Endothelial cell (in vitro differentiated cells): ENCODE data around the gene HCN4. TPM values are rescaled to one million over a fixed set of nuclear protein-coding genes. Genes with fewer than 3 reads are reported as not detected.

Experiments
- DNase-seq: peaks from one replicate; pipeline ENCODE4 v3.0.0; 2021; ENCODE audit warnings: low spot score
- H3K27ac Mint-ChIP-seq: one replicate; pipeline ENCODE4 v1.8.0; 2021; ENCODE audit warnings: mixed read lengths, inconsistent platforms; ENCODE audit not compliant: unreplicated experiment
- H3K27me3 Mint-ChIP-seq: one replicate; pipeline ENCODE4 v1.8.0; 2021; ENCODE audit warnings: mild to moderate bottlenecking, moderate library complexity, mixed read lengths, inconsistent platforms; ENCODE audit not compliant: unreplicated experiment
- H3K36me3 Mint-ChIP-seq: one replicate; pipeline ENCODE4 v1.8.0; 2021; ENCODE audit warnings: mild to moderate bottlenecking, low read depth, mixed read lengths, inconsistent platforms; ENCODE audit not compliant: unreplicated experiment
- H3K4me1 Mint-ChIP-seq: one replicate; pipeline ENCODE4 v1.8.0; 2021; ENCODE audit warnings: mild to moderate bottlenecking, mixed read lengths, inconsistent platforms; ENCODE audit not compliant: unreplicated experiment
- H3K4me3 Mint-ChIP-seq: one replicate; pipeline ENCODE4 v1.8.0; 2021; ENCODE audit warnings: mild to moderate bottlenecking, mixed read lengths, inconsistent platforms; ENCODE audit not compliant: unreplicated experiment
- H3K9me3 Mint-ChIP-seq: one replicate; pipeline ENCODE4 v1.8.0; 2021; ENCODE audit warnings: mixed read lengths, inconsistent platforms; ENCODE audit not compliant: unreplicated experiment
- total RNA-seq: library from RNA; stranded (reverse); fragmentation: NEBNext Ultra II Directional; extraction: Animal tissue kit (Norgen Biotek cat#: 25700); gene quantifications from one replicate; pipeline ENCODE4 v1.2.1, GENCODE V29; 2021; ENCODE audit not compliant: unreplicated experiment
- TF ChIP-seq, protein P1 (sequence below): fragments of 200-600 bp; sonication (generic); IDR thresholded peaks from one replicate; pipeline ENCODE4 v1.5.0; 2021; ENCODE audit warnings: antibody characterized with exemption; ENCODE audit not compliant: unreplicated experiment

HCN4 gene
- total RNA-seq, 1 donor from 2014 or later: 0.54 TPM

DNA sequence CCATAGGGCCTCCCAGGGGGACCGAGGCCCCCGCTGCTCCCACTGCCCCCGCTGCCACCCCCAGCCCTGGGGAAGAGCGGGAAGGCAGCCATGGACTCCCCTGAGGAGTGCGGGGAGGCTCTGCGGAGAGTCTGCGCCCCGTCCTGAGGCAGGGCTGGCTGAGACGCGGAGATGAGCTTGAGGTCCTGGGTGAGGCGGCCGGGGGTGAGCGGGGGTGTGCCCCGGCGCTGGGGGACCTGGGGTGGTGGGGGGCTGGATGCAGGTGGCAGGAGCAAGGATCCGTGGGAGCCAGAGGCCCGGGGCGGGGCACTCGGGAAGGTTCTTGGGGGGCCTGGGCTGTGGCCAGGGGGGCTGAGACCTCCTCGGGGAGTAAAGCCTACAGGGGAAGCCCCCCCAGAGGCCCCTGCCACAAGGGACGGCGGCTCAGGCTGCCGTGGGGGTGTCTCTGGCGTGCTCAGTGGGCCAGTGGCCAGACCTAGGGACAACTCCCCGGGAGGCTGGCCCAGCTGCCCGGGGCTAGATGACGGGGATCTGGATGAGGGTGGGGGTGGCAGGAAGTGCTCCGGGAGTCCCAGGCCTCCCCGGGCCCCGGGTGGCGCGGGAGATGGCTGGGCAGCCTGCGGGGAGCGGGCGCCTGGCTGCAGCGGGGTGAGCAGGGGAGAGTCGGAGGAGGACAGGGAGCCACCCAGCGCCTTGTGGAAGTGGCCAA lies 45.9 kb downstream of the HCN4 start:
- no peak overlapping the region for H3K27ac Mint-ChIP-seq
- H3K36me3 Mint-ChIP-seq: peaks cover 6% of the 10 kb centered on the region
- TF ChIP-seq, protein P1, sequence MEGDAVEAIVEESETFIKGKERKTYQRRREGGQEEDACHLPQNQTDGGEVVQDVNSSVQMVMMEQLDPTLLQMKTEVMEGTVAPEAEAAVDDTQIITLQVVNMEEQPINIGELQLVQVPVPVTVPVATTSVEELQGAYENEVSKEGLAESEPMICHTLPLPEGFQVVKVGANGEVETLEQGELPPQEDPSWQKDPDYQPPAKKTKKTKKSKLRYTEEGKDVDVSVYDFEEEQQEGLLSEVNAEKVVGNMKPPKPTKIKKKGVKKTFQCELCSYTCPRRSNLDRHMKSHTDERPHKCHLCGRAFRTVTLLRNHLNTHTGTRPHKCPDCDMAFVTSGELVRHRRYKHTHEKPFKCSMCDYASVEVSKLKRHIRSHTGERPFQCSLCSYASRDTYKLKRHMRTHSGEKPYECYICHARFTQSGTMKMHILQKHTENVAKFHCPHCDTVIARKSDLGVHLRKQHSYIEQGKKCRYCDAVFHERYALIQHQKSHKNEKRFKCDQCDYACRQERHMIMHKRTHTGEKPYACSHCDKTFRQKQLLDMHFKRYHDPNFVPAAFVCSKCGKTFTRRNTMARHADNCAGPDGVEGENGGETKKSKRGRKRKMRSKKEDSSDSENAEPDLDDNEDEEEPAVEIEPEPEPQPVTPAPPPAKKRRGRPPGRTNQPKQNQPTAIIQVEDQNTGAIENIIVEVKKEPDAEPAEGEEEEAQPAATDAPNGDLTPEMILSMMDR: no peak
- H3K27me3 Mint-ChIP-seq: peaks cover 4% of the 10 kb centered on the region
- H3K4me1 Mint-ChIP-seq: peaks cover 10% of the 10 kb centered on the region
- H3K9me3 Mint-ChIP-seq: no peaks in the 10 kb centered on the region
- H3K4me3 Mint-ChIP-seq: no peak overlapping the region
- DNase-seq: no peak

DNA sequence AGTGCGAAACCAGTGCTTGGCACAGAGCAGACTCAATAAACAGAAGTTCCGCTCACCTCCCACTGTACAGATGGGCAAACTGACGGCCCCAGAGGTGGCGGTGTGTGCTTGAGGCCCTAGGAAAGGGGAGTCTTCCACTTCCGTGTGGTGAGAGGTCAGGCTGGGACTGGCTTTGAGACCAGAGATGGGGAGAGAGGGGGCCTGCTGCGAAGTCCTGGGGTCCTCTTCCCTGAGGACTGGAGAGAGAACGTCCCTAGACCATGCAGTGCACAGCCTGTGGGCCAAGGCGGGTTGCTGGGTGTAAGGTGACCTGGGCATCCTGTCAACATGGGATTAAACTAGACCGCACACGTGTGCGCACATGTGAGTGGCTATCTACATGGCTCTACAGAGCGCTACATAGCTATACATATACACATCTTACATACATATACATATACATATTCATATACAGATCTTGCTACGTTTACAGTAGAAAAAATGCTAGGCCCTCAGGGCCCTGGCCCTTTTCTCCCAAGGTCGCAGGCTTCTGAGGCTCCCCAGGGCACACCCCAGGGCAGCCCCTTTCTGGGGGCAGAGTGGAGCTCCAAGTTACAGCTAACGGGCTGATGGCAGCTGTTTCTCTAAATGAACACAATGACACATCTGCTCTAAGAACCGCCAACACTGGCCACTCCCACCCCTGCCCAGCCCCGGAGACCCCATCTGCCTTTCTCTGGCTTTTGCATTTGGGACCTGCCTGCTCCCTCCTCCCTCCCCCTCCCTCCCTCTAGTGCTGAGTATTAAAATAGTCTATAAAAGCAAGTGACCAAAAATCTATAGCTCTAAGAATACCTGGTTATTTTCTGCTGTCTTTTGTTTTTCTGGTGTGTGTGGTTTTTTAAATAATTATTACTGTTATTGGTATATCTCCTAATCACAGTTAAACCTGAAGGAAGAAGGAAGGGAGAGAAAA lies 47.0 kb downstream of the HCN4 start:
- no peak for DNase-seq
- Mint-ChIP-seq H3K9me3 (no peaks in the 10 kb centered on the region), H3K4me3 (no peak overlapping the region)

DNA sequence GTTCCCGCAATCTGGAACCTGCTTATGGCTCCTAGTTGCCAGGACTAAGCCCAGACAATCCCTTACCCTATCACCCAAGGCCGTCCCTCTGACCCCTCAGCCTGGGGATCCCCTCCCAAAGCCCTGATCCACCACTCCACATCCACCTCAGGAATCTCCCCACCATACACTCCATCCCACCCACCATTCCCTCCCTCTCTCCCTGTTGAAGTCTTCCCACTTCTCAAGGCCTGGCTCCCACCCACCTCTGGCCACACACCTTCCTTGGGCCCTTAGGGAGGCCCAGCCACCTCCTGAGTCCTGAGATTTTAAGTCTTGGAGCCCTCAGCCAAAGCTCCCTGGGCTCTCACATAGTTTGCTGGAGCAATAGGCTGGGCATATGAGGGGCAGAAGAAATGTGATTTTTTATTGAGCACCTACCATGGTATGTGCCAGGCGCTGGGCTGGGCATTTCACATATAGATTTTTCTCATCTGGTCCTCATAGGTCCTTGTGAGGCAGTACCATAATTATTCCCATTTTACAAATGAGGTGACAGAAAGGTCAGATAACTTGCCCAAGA lies 48.1 kb downstream of the HCN4 start:
- Mint-ChIP-seq H3K36me3 (peaks cover 11% of the 10 kb centered on the region), H3K27me3 (peaks cover 7% of the 10 kb centered on the region), H3K9me3 (no peaks in the 10 kb centered on the region), H3K27ac (no peak overlapping the region), H3K4me3 (no peak overlapping the region), H3K4me1 (peaks cover 7% of the 10 kb centered on the region)
- TF ChIP-seq, protein P1: no peak
- no peak for DNase-seq

More for the DNA sequence above, 47.0 kb downstream of the HCN4 start:
- peaks cover 11% of the 10 kb centered on the region for H3K36me3 Mint-ChIP-seq
- peaks cover 14% of the 10 kb centered on the region for H3K4me1 Mint-ChIP-seq
- peaks cover 7% of the 10 kb centered on the region for H3K27me3 Mint-ChIP-seq
- TF ChIP-seq, protein P1: no peak
- no peak overlapping the region for H3K27ac Mint-ChIP-seq

DNA sequence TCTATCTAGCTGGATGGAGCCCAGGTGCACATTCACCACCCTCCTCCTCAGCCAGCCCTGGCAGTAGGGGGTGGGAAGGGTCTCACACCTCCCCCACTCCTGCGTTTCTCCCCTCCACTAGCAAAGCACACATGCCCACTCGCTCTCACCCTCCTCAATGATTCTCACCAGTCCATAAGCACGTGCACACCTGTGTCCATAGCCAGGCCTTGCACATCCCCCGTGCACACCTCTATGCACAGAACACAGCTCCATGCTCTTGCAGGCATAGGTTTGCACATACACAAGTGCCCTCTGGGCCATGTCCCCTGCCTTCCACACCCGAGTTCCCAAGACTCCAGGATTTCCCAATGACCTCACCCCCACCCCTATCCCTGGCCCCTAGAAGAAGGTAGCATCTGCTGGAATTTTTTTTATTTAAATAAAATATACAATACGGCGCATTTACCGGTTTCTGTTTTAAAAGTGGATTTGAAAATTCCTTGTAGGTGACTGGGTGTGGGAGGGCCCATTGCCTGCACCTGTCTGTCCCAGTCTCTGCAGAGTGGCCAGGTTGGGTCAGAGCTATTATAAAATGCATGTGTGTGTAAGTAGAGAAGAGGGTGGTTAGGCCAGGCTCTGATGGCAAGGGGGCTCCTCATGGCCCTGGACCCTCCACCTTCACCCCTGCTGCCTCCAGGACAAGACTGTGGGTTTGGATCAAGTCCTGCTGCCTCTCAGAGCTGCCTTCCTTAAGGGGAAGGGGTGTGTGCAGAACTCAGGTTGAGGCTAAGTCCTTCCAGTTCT lies 49.1 kb downstream of the HCN4 start:
- H3K27ac Mint-ChIP-seq: no peak overlapping the region

More for the DNA sequence above, 49.1 kb downstream of the HCN4 start:
- Mint-ChIP-seq H3K9me3 (no peaks in the 10 kb centered on the region), H3K36me3 (peaks cover 11% of the 10 kb centered on the region), H3K27me3 (peaks cover 5% of the 10 kb centered on the region), H3K4me3 (no peak overlapping the region), H3K4me1 (peaks cover 4% of the 10 kb centered on the region)
- no peak for DNase-seq
- TF ChIP-seq, protein P1: no peak
